Measurements from ENCODE around the gene TNFRSF4. TPM values are rescaled to one million over a fixed set of nuclear protein-coding genes. Genes with fewer than 3 reads are reported as not detected.

The TNFRSF4 gene
- total and polyA plus RNA-seq, 2 donors (not counting 1 experiment from before 2014, with no cell fraction given) = 0.63 to 1.8 TPM

DNA sequence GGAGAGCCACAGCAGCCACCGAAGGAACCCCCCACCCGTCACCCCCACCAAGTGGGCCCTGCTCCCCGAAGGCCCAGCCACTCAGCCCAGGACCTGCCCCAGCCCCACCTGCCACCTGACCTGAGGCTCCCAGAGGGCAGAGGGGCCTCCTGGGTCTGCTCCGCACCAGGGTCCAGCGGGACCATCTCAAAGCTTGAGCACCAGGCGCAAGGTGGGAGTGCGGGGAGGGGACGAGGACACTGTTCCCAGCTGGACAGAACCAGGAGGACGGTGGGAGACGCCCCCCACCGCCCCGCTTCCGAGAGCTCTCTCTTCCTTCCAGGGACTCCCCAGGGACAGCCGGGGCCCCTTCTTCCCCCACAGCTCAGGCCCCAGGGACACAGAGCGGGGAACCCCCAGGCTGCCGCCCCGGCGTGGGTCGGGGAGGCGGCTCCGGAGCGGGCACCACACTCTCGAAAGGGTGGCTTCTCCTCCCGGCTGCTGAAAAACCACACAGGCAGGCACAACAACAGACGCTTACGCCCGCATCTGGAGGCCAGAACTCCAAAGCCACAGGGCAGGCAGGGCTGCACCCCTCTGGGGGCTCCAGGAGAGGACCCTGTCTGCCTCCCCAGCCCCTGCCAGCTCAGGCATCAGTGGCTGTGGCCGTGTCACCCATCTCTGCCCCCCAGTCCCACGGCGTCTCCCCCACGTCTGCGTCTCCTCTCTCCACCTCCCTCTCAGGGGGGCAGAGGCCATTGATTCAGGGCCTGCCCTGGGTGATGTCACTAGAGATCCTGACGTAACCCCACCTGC is 42.2 kb downstream of the TNFRSF4 start:
- ATAC-seq (ENCODE audit: low read depth) (peak; percentile 86), DNase-seq (peak; percentile 90)
- WGBS (ENCODE audit: insufficient coverage) = 18% methylated on average over 27 of the region's 33 CpGs
- Histone ChIP-seq H2AFZ (ENCODE audit: insufficient read depth, low read depth, low read length, poor library complexity, severe bottlenecking) (peak overlapping the region; percentile 31), H3K36me3 (replicated peaks in 1 of 2; ENCODE audit: control extremely low read depth in 1 of 2, control insufficient read depth in 1 of 2, extremely low read depth in 1 of 2, insufficient read depth in 2 of 2, low read length in 1 of 2) (no peaks in the 10 kb centered on the region), H3K27ac (ENCODE audit: low read length in 2 of 2) (peak overlapping the region; percentile 32 to 53), H3K79me2 (ENCODE audit: control insufficient read depth, insufficient read depth, low read length) (no peaks in the 10 kb centered on the region), H3K27me3 (replicated peaks in 1 of 4; ENCODE audit: control extremely low read depth in 1 of 4, control insufficient read depth in 3 of 4, insufficient read depth in 4 of 4, low read length in 3 of 4) (peaks cover 0 to 29% (median 12%) of the 10 kb centered on the region in 4 experiments), H3K9me3 (ENCODE audit: control extremely low read depth in 1 of 3, control insufficient read depth in 2 of 3, insufficient read depth in 1 of 3, low read length in 2 of 3) (peaks cover 0 to 17% (median 0%) of the 10 kb centered on the region in 3 donors), H3K4me2 (replicated peaks; ENCODE audit: low read depth, low read length, poor library complexity, severe bottlenecking) (peak overlapping the region; percentile 77), H3K9ac (ENCODE audit: low read length) (peak overlapping the region; percentile 45), H3K4me3 (ENCODE audit: control extremely low read depth in 1 of 5, extremely low read depth in 1 of 5, insufficient read depth in 1 of 5, low read depth in 2 of 5, low read length in 4 of 5) (peak overlapping the region in 4 of 5 experiments; percentile 24 to 42 (median 34)), H3K4me1 (ENCODE audit: control insufficient read depth in 2 of 2, insufficient read depth in 2 of 2, low read length in 2 of 2) (peaks cover 56 to 70% of the 10 kb centered on the region in 2 donors), H4K20me1 (ENCODE audit: control insufficient read depth, insufficient read depth, low read length, poor library complexity, severe bottlenecking) (no peaks in the 10 kb centered on the region)
- Mint-ChIP-seq H3K4me1 (peaks cover 48% of the 10 kb centered on the region), H3K4me3 (peak overlapping the region; percentile 83), H3K27me3 (peaks cover 7% of the 10 kb centered on the region), H3K9me3 (ENCODE audit: insufficient read depth) (no peaks in the 10 kb centered on the region), H3K27ac (peak overlapping the region; percentile 90)
- CTCF ChIA-PET = interaction anchor here (1.2 to 5.3 kb wide), 2 partner anchors 50 to 59 kb away, joined by 3 to 31 read pairs; no protein-coding TSS in a partner anchor
- TF ChIP-seq, protein P1, sequence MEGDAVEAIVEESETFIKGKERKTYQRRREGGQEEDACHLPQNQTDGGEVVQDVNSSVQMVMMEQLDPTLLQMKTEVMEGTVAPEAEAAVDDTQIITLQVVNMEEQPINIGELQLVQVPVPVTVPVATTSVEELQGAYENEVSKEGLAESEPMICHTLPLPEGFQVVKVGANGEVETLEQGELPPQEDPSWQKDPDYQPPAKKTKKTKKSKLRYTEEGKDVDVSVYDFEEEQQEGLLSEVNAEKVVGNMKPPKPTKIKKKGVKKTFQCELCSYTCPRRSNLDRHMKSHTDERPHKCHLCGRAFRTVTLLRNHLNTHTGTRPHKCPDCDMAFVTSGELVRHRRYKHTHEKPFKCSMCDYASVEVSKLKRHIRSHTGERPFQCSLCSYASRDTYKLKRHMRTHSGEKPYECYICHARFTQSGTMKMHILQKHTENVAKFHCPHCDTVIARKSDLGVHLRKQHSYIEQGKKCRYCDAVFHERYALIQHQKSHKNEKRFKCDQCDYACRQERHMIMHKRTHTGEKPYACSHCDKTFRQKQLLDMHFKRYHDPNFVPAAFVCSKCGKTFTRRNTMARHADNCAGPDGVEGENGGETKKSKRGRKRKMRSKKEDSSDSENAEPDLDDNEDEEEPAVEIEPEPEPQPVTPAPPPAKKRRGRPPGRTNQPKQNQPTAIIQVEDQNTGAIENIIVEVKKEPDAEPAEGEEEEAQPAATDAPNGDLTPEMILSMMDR (IDR thresholded peaks at IDR 0.05) = no peak
- no peak for TF ChIP-seq EZH2 (IDR thresholded peaks at IDR 0.05; ENCODE audit: borderline replicate concordance, insufficient read depth, low read depth, low read length, poor library complexity, severe bottlenecking)
- POLR2A ChIA-PET = interaction anchor here (0.5 to 2.6 kb wide), 9 partner anchors 8 to 50 kb away, joined by 3 to 15 read pairs (median 5); no protein-coding TSS in a partner anchor
- intact Hi-C loops (cut with micrococcal nuclease) = loop anchor here (2.0 to 5.0 kb wide), 4 partner anchors 27 to 49 kb away; no protein-coding TSS in a partner anchor
